ENCODE data around the gene CACNA1C.

Gene CACNA1C

GRCh38 chr12:2384029-2384386, 331.2 kb downstream of the CACNA1C start:
- Histone ChIP-seq H3K27ac (ENCODE audit: low read depth in 2 of 2, low read length in 2 of 2) (no peak overlapping the region), H3K36me3 (ENCODE audit: control insufficient read depth in 2 of 2, insufficient read depth in 2 of 2, low read length in 2 of 2) (no peaks in the 10 kb centered on the region), H3K4me3 (ENCODE audit: low read length in 2 of 2) (no peak overlapping the region), H3K9me3 (ENCODE audit: control insufficient read depth in 2 of 2, low read length in 2 of 2) (no peaks in the 10 kb centered on the region), H3K4me1 (ENCODE audit: control insufficient read depth in 2 of 2, insufficient read depth in 2 of 2, low read length in 2 of 2) (peaks cover 3 to 11% of the 10 kb centered on the region in 2 donors), H3K9ac (ENCODE audit: low read depth in 1 of 2, low read length in 2 of 2) (no peak overlapping the region), H3K27me3 (ENCODE audit: control insufficient read depth in 2 of 2, insufficient read depth in 2 of 2, low read length in 2 of 2) (no peaks in the 10 kb centered on the region)

- H3K36me3 ChIP-seq (ENCODE audit: control insufficient read depth in 2 of 2, insufficient read depth in 2 of 2, low read length in 2 of 2), result no peaks in the 10 kb centered on the region
- peak overlapping the region in 1 of 2 donors; percentile 27 for H3K27ac ChIP-seq (ENCODE audit: low read depth in 2 of 2, low read length in 2 of 2)
- peaks cover 3 to 11% of the 10 kb centered on the region in 2 donors for H3K4me1 ChIP-seq (ENCODE audit: control insufficient read depth in 2 of 2, insufficient read depth in 2 of 2, low read length in 2 of 2)
- no peaks in the 10 kb centered on the region for H3K27me3 ChIP-seq (ENCODE audit: control insufficient read depth in 2 of 2, insufficient read depth in 2 of 2, low read length in 2 of 2)
- no peak overlapping the region for H3K4me3 ChIP-seq (ENCODE audit: low read length in 2 of 2)
- H3K9me3 ChIP-seq (ENCODE audit: control insufficient read depth in 2 of 2, low read length in 2 of 2), result no peaks in the 10 kb centered on the region
- no peak overlapping the region for H3K9ac ChIP-seq (ENCODE audit: low read depth in 1 of 2, low read length in 2 of 2)
Observed at GRCh38 chr12:2384533-2385351, 332.0 kb downstream of the CACNA1C start.

- peak overlapping the region in 1 of 2 donors; percentile 27 for H3K27ac ChIP-seq (ENCODE audit: low read depth in 2 of 2, low read length in 2 of 2)
- no peak overlapping the region for H3K4me3 ChIP-seq (ENCODE audit: low read length in 2 of 2)
- H3K4me1 ChIP-seq (ENCODE audit: control insufficient read depth in 2 of 2, insufficient read depth in 2 of 2, low read length in 2 of 2), result peaks cover 3 to 11% of the 10 kb centered on the region in 2 donors
- no peaks in the 10 kb centered on the region for H3K27me3 ChIP-seq (ENCODE audit: control insufficient read depth in 2 of 2, insufficient read depth in 2 of 2, low read length in 2 of 2)
- H3K9me3 ChIP-seq (ENCODE audit: control insufficient read depth in 2 of 2, low read length in 2 of 2), result no peaks in the 10 kb centered on the region
- no peaks in the 10 kb centered on the region for H3K36me3 ChIP-seq (ENCODE audit: control insufficient read depth in 2 of 2, insufficient read depth in 2 of 2, low read length in 2 of 2)
- H3K9ac ChIP-seq (ENCODE audit: low read depth in 1 of 2, low read length in 2 of 2), result no peak overlapping the region
Observed at GRCh38 chr12:2385529-2385928, 332.7 kb downstream of the CACNA1C start.

- no peaks in the 10 kb centered on the region for H3K36me3 ChIP-seq (ENCODE audit: control insufficient read depth in 2 of 2, insufficient read depth in 2 of 2, low read length in 2 of 2)
- peaks cover 3 to 11% of the 10 kb centered on the region in 2 donors for H3K4me1 ChIP-seq (ENCODE audit: control insufficient read depth in 2 of 2, insufficient read depth in 2 of 2, low read length in 2 of 2)
- H3K4me3 ChIP-seq (ENCODE audit: low read length in 2 of 2), result no peak overlapping the region
- no peaks in the 10 kb centered on the region for H3K9me3 ChIP-seq (ENCODE audit: control insufficient read depth in 2 of 2, low read length in 2 of 2)
- H3K9ac ChIP-seq (ENCODE audit: low read depth in 1 of 2, low read length in 2 of 2), result no peak overlapping the region
- no peaks in the 10 kb centered on the region for H3K27me3 ChIP-seq (ENCODE audit: control insufficient read depth in 2 of 2, insufficient read depth in 2 of 2, low read length in 2 of 2)
- no peak overlapping the region for H3K27ac ChIP-seq (ENCODE audit: low read depth in 2 of 2, low read length in 2 of 2)
Observed at GRCh38 chr12:2386566-2386965, 333.8 kb downstream of the CACNA1C start.

GRCh38 chr12:2387103-2387834, 334.5 kb downstream of the CACNA1C start:
- H3K36me3 ChIP-seq (ENCODE audit: control insufficient read depth in 2 of 2, insufficient read depth in 2 of 2, low read length in 2 of 2), result no peaks in the 10 kb centered on the region
- H3K9me3 ChIP-seq (ENCODE audit: control insufficient read depth in 2 of 2, low read length in 2 of 2), result no peaks in the 10 kb centered on the region
- H3K4me1 ChIP-seq (ENCODE audit: control insufficient read depth in 2 of 2, insufficient read depth in 2 of 2, low read length in 2 of 2), result peaks cover 3 to 11% of the 10 kb centered on the region in 2 donors
- H3K27ac ChIP-seq (ENCODE audit: low read depth in 2 of 2, low read length in 2 of 2), result no peak overlapping the region
- H3K27me3 ChIP-seq (ENCODE audit: control insufficient read depth in 2 of 2, insufficient read depth in 2 of 2, low read length in 2 of 2), result no peaks in the 10 kb centered on the region
- H3K4me3 ChIP-seq (ENCODE audit: low read length in 2 of 2), result no peak overlapping the region
- H3K9ac ChIP-seq (ENCODE audit: low read depth in 1 of 2, low read length in 2 of 2), result no peak overlapping the region

GRCh38 chr12:2389079-2389790, 336.4 kb downstream of the CACNA1C start:
- Histone ChIP-seq H3K36me3 (ENCODE audit: control insufficient read depth in 2 of 2, insufficient read depth in 2 of 2, low read length in 2 of 2) (no peaks in the 10 kb centered on the region), H3K4me3 (ENCODE audit: low read length in 2 of 2) (no peak overlapping the region), H3K4me1 (ENCODE audit: control insufficient read depth in 2 of 2, insufficient read depth in 2 of 2, low read length in 2 of 2) (no peaks in the 10 kb centered on the region), H3K9ac (ENCODE audit: low read depth in 1 of 2, low read length in 2 of 2) (no peak overlapping the region), H3K27me3 (ENCODE audit: control insufficient read depth in 2 of 2, insufficient read depth in 2 of 2, low read length in 2 of 2) (no peaks in the 10 kb centered on the region), H3K27ac (ENCODE audit: low read depth in 2 of 2, low read length in 2 of 2) (no peak overlapping the region), H3K9me3 (ENCODE audit: control insufficient read depth in 2 of 2, low read length in 2 of 2) (no peaks in the 10 kb centered on the region)

GRCh38 chr12:2390133-2390532, 337.3 kb downstream of the CACNA1C start:
- H3K9me3 ChIP-seq (ENCODE audit: control insufficient read depth in 2 of 2, low read length in 2 of 2), result no peaks in the 10 kb centered on the region
- H3K27ac ChIP-seq (ENCODE audit: low read depth in 2 of 2, low read length in 2 of 2), result no peak overlapping the region
- H3K36me3 ChIP-seq (ENCODE audit: control insufficient read depth in 2 of 2, insufficient read depth in 2 of 2, low read length in 2 of 2), result no peaks in the 10 kb centered on the region
- no peak overlapping the region for H3K4me3 ChIP-seq (ENCODE audit: low read length in 2 of 2)
- H3K9ac ChIP-seq (ENCODE audit: low read depth in 1 of 2, low read length in 2 of 2), result no peak overlapping the region
- H3K27me3 ChIP-seq (ENCODE audit: control insufficient read depth in 2 of 2, insufficient read depth in 2 of 2, low read length in 2 of 2), result no peaks in the 10 kb centered on the region
- H3K4me1 ChIP-seq (ENCODE audit: control insufficient read depth in 2 of 2, insufficient read depth in 2 of 2, low read length in 2 of 2), result no peaks in the 10 kb centered on the region

GRCh38 chr12:2390850-2391390, 338.1 kb downstream of the CACNA1C start:
- no peaks in the 10 kb centered on the region for H3K36me3 ChIP-seq (ENCODE audit: control insufficient read depth in 2 of 2, insufficient read depth in 2 of 2, low read length in 2 of 2)
- no peaks in the 10 kb centered on the region for H3K27me3 ChIP-seq (ENCODE audit: control insufficient read depth in 2 of 2, insufficient read depth in 2 of 2, low read length in 2 of 2)
- peaks cover 0 to 1% of the 10 kb centered on the region in 2 donors for H3K4me1 ChIP-seq (ENCODE audit: control insufficient read depth in 2 of 2, insufficient read depth in 2 of 2, low read length in 2 of 2)
- no peak overlapping the region for H3K27ac ChIP-seq (ENCODE audit: low read depth in 2 of 2, low read length in 2 of 2)
- H3K9ac ChIP-seq (ENCODE audit: low read depth in 1 of 2, low read length in 2 of 2), result no peak overlapping the region
- no peaks in the 10 kb centered on the region for H3K9me3 ChIP-seq (ENCODE audit: control insufficient read depth in 2 of 2, low read length in 2 of 2)
- H3K4me3 ChIP-seq (ENCODE audit: low read length in 2 of 2), result no peak overlapping the region

- H3K4me3 ChIP-seq (ENCODE audit: low read length in 2 of 2), result no peak overlapping the region
- H3K9me3 ChIP-seq (ENCODE audit: control insufficient read depth in 2 of 2, low read length in 2 of 2), result no peaks in the 10 kb centered on the region
- H3K4me1 ChIP-seq (ENCODE audit: control insufficient read depth in 2 of 2, insufficient read depth in 2 of 2, low read length in 2 of 2), result peaks cover 0 to 4% of the 10 kb centered on the region in 2 donors
- H3K27me3 ChIP-seq (ENCODE audit: control insufficient read depth in 2 of 2, insufficient read depth in 2 of 2, low read length in 2 of 2), result no peaks in the 10 kb centered on the region
- H3K36me3 ChIP-seq (ENCODE audit: control insufficient read depth in 2 of 2, insufficient read depth in 2 of 2, low read length in 2 of 2), result no peaks in the 10 kb centered on the region
- H3K27ac ChIP-seq (ENCODE audit: low read depth in 2 of 2, low read length in 2 of 2), result no peak overlapping the region
- no peak overlapping the region for H3K9ac ChIP-seq (ENCODE audit: low read depth in 1 of 2, low read length in 2 of 2)
Observed at GRCh38 chr12:2391740-2392331, 339.0 kb downstream of the CACNA1C start.
